ENCODE results near the gene GPER1. TPM values are rescaled to one million over a fixed set of nuclear protein-coding genes. Genes with fewer than 3 reads are reported as not detected.

The GPER1 gene
- total RNA-seq, 1 experiment from 2014 or later = not detected

GRCh38 chr7:1053816-1054370 is 34.0 kb upstream of the GPER1 start:
- Histone ChIP-seq H3K4me2 (ENCODE audit: insufficient read depth, insufficient read length, low read length) (no peak overlapping the region), H4K8ac (replicated peaks; ENCODE audit: insufficient read length, low read depth, low read length) (no peak overlapping the region), H3K4me1 (ENCODE audit: insufficient read depth, low read length) (peaks cover 6% of the 10 kb centered on the region; the same call in 1 of the 2 replicates), H3K56ac (ENCODE audit: insufficient read length, low read depth, low read length) (no peak overlapping the region), H3K23me2 (ENCODE audit: insufficient read length, low read depth, low read length, poor library complexity, severe bottlenecking) (no peaks in the 10 kb centered on the region), H3K23ac (ENCODE audit: insufficient read length, low read depth, low read length) (no peak overlapping the region), H2BK12ac (ENCODE audit: insufficient read length, low read depth, low read length) (no peak overlapping the region), H3K79me1 (ENCODE audit: insufficient read depth, low read depth, low read length, poor library complexity, severe bottlenecking) (no peaks in the 10 kb centered on the region), H3K79me2 (ENCODE audit: insufficient read depth, low read length) (0 out of 2 replicates have a peak, but pooled peaks cover 1% of the 10 kb centered on the region), H3K9ac (ENCODE audit: extremely low read depth, insufficient read length, low read length) (no peak overlapping the region), H2BK120ac (ENCODE audit: low read depth, low read length, poor library complexity, severe bottlenecking) (no peak overlapping the region), H3T11ph (ENCODE audit: low read length) (no peak overlapping the region), H2AK5ac (ENCODE audit: insufficient read length, low read length) (no peak overlapping the region), H4K5ac (ENCODE audit: insufficient read length, low read depth, low read length) (no peak overlapping the region), H3K9me3 (ENCODE audit: control insufficient read depth, low read depth, low read length) (no peaks in the 10 kb centered on the region), H4K20me1 (ENCODE audit: control insufficient read depth, insufficient read depth, insufficient read length) (no peaks in the 10 kb centered on the region), H2BK5ac (ENCODE audit: insufficient read length, low read length) (no peak overlapping the region), H3K27me3 (ENCODE audit: insufficient read depth, low read length) (no peaks in the 10 kb centered on the region), H3K4ac (ENCODE audit: low read depth, low read length) (no peak overlapping the region), H4K91ac (ENCODE audit: insufficient read length, low read depth, low read length) (no peak overlapping the region), H2BK20ac (ENCODE audit: low read depth, low read length, poor library complexity, severe bottlenecking) (no peak overlapping the region), H3K27ac (ENCODE audit: insufficient read length, low read depth, low read length) (no peak overlapping the region), H3K18ac (ENCODE audit: insufficient read length, low read depth, low read length) (no peak overlapping the region), H2AFZ (ENCODE audit: low read length) (no peak overlapping the region), H2BK15ac (ENCODE audit: low read depth, low read length) (no peak overlapping the region), H3K14ac (ENCODE audit: insufficient read depth, low read length) (no peak overlapping the region; the same call in 1 of the 2 replicates)
- peak overlapping the region; percentile 74 to 87 (median 75); a peak in 5 of 7 replicates for H3K27ac Mint-ChIP-seq
- H3K4me3 Mint-ChIP-seq = no peak overlapping the region
- no peaks in the 10 kb centered on the region for H3K27me3 Mint-ChIP-seq (ENCODE audit: low read depth)
- peaks cover 14 to 36% of the 10 kb centered on the region in 2 experiments for H3K4me1 Mint-ChIP-seq
- no peak for TF ChIP-seq CTCF (conservative IDR thresholded peaks at IDR 0.05)
- no peaks in the 10 kb centered on the region; a peak in 1 of 5 replicates for H3K9me3 Mint-ChIP-seq
- H3K36me3 Mint-ChIP-seq (ENCODE audit: insufficient read depth in 1 of 3, low read depth in 3 of 3) = peaks cover 0 to 4% (median 2%) of the 10 kb centered on the region in 3 experiments; a peak in 2 of 7 replicates
- no CpG with 5 or more reads among the region's 17 CpGs for WGBS (ENCODE audit: extremely low coverage, insufficient read length, low lambda C conversion rate)
- no peak for DNase-seq

All from H9 (cell line).